IMR-90 (cell line): ENCODE measurements around the gene SERPINI2. TPM values are rescaled to one million over a fixed set of nuclear protein-coding genes. Genes with fewer than 3 reads are reported as not detected.

Experiments
- ATAC-seq: fragments of 200-7000 bp; cut with Tn5 transposase; 2 replicates; pipeline ENCODE4 v1.9.1; 2020; ENCODE audit warnings: low read depth, mild to moderate bottlenecking, moderate library complexity
- BruUV-seq: library from RNA; stranded (reverse); fragments of 400-500 nt; replicated peaks from 2 replicates; lab custom pipeline; 2021; lab: Mats Ljungman, UMichigan
- CTCF ChIA-PET: fragments of 300-600 bp; formaldehyde crosslinking; extraction: SDS; loops from one replicate; lab custom pipeline; 2021; ENCODE audit warnings: antibody characterized with exemption; lab: Yijun Ruan, JAX
- POLR2A ChIA-PET: fragments of 300-600 bp; sonication (Branson Sonifier 250); formaldehyde crosslinking; loops from one replicate; lab custom pipeline; 2022; ENCODE audit warnings: antibody characterized with exemption; ENCODE audit not compliant: unreplicated experiment; lab: Charles Lee
- DNase-seq: peaks from one replicate; pipeline ENCODE4 v3.0.0; 2013
- H2AFZ ChIP-seq: replicated peaks from 2 replicates; pipeline ENCODE3; 2013; ENCODE audit warnings: low read length, mild to moderate bottlenecking; ENCODE audit not compliant: poor library complexity
- H2AK5ac ChIP-seq: 2 replicates; pipeline ENCODE4 v1.6.1; 2013; ENCODE audit warnings: low read depth, low read length, inconsistent platforms
- H2AK9ac ChIP-seq: replicated peaks from 2 replicates; pipeline ENCODE3; 2013; ENCODE audit warnings: mild to moderate bottlenecking, low read depth, low read length, moderate library complexity; ENCODE audit not compliant: poor library complexity
- H2BK120ac ChIP-seq: 2 replicates; pipeline ENCODE4 v1.6.1; 2013; ENCODE audit warnings: low read depth, low read length, inconsistent platforms
- H2BK15ac ChIP-seq: 3 replicates; pipeline ENCODE4 v1.6.1; 2013; ENCODE audit warnings: low read depth, low read length, inconsistent platforms
- H2BK20ac ChIP-seq: 2 replicates; pipeline ENCODE4 v1.6.1; 2013; ENCODE audit warnings: low read depth, mild to moderate bottlenecking, inconsistent platforms, low read length, moderate library complexity
- H2BK5ac ChIP-seq: 2 replicates; pipeline ENCODE4 v1.6.1; 2013; ENCODE audit warnings: mild to moderate bottlenecking, low read depth, low read length, inconsistent platforms; ENCODE audit not compliant: poor library complexity, severe bottlenecking
- H3K14ac ChIP-seq: replicated peaks from 2 replicates; pipeline ENCODE4 v1.6.1; 2013; ENCODE audit warnings: low read depth, low read length, inconsistent platforms
- H3K18ac ChIP-seq: 2 replicates; pipeline ENCODE4 v1.6.1; 2013; ENCODE audit warnings: low read depth, low read length, control low read depth
- H3K23ac ChIP-seq: 2 replicates; pipeline ENCODE4 v1.6.1; 2013; ENCODE audit warnings: low read depth, low read length, inconsistent platforms
- H3K27ac ChIP-seq: 2 replicates; pipeline ENCODE4 v1.5.1; 2013; ENCODE audit warnings: mild to moderate bottlenecking, control low read depth, low read length; ENCODE audit not compliant: insufficient read depth
- H3K27me3 ChIP-seq: 2 replicates; pipeline ENCODE4 v1.6.1; 2013; ENCODE audit warnings: low read length; ENCODE audit not compliant: control insufficient read depth, insufficient read depth
- H3K36me3 ChIP-seq: 2 replicates; pipeline ENCODE4 v1.6.1; 2013; ENCODE audit warnings: low read length, mixed read lengths; ENCODE audit not compliant: control insufficient read depth, insufficient read depth
- H3K4ac ChIP-seq: 2 replicates; pipeline ENCODE4 v1.6.1; 2013; ENCODE audit warnings: low read depth, low read length, inconsistent platforms
- H3K4me1 ChIP-seq: 2 replicates; pipeline ENCODE4 v1.6.1; 2013; ENCODE audit warnings: low read length, mixed read lengths; ENCODE audit not compliant: control insufficient read depth, insufficient read depth
- H3K4me2 ChIP-seq: 2 replicates; pipeline ENCODE4 v1.6.1; 2013; ENCODE audit warnings: low read depth, mild to moderate bottlenecking, control low read depth, low read length, moderate library complexity
- H3K4me3 ChIP-seq: 2 replicates; pipeline ENCODE4 v1.5.1; 2013; ENCODE audit warnings: low read depth, mild to moderate bottlenecking, control low read depth, low read length, moderate library complexity; ENCODE audit not compliant: insufficient read depth
- H3K56ac ChIP-seq: 2 replicates; pipeline ENCODE4 v1.6.1; 2013; ENCODE audit warnings: low read length, inconsistent platforms; ENCODE audit not compliant: insufficient read depth; ENCODE audit errors: extremely low read depth
- H3K79me1 ChIP-seq, 2 experiments: 2 replicates each; pipeline ENCODE4 v1.6.1; 2013; ENCODE audit warnings: low read length in 2 of 2, inconsistent platforms in 1 of 2, low read depth in 1 of 2
- H3K9ac ChIP-seq: 2 replicates; pipeline ENCODE4 v1.6.1; 2013; ENCODE audit warnings: low read depth, low read length, control low read depth
- H3K9me1 ChIP-seq: 2 replicates; pipeline ENCODE4 v1.6.1; 2013; ENCODE audit warnings: low read length, inconsistent platforms; ENCODE audit not compliant: insufficient read depth
- H3K9me3 ChIP-seq: 2 replicates; pipeline ENCODE4 v1.6.1; 2013; ENCODE audit warnings: low read length; ENCODE audit not compliant: control insufficient read depth, insufficient read depth
- H4K20me1 ChIP-seq: 2 replicates; pipeline ENCODE4 v1.6.1; 2013; ENCODE audit warnings: low read length, inconsistent platforms; ENCODE audit not compliant: insufficient read depth
- H4K5ac ChIP-seq: 2 replicates; pipeline ENCODE4 v1.6.1; 2013; ENCODE audit warnings: mild to moderate bottlenecking, low read depth, low read length, control low read depth
- H4K8ac ChIP-seq, 2 experiments: 2 replicates each; pipeline ENCODE4 v1.6.1; 2013; ENCODE audit warnings: low read depth in 2 of 2, low read length in 2 of 2, control low read depth in 1 of 2, inconsistent platforms in 1 of 2
- H4K91ac ChIP-seq: 2 replicates; pipeline ENCODE4 v1.6.1; 2013; ENCODE audit warnings: low read depth, low read length, inconsistent platforms; ENCODE audit not compliant: insufficient read depth
- CHD1 ChIP-seq: IDR thresholded peaks from 2 replicates; pipeline ENCODE4 v1.6.1; 2012; ENCODE audit warnings: low read depth, low read length, improper control_type of control experiment
- WGBS, 2 experiments: methylation state at CpG; one replicate each; pipeline versions ENCODE4 v1.1.5 to v1.1.7; 2013; ENCODE audit warnings: missing lambda C conversion rate in 2 of 2; ENCODE audit not compliant: insufficient read length in 1 of 2; ENCODE audit errors: extremely low coverage in 2 of 2; 5-methylcytosine and 5-hydroxymethylcytosine counted together
- dilution Hi-C: fragments of 300-500 bp; cut with HindIII; formaldehyde crosslinking; loops from one replicate; pipeline ENCODE4 v1.14.3; 2018; ENCODE audit warnings: low sequenced_read_pairs; ENCODE audit not compliant: unreplicated experiment
- in situ Hi-C: fragments of 300-500 bp; cut with MboI; formaldehyde crosslinking; loops from 3 replicates; pipeline ENCODE4 v1.14.3; 2019; ENCODE audit warnings: low sequenced_read_pairs, inconsistent platforms, mixed read lengths
- intact Hi-C: fragments of 100-400 bp; cut with micrococcal nuclease; formaldehyde crosslinking; loops from 2 replicates; pipeline ENCODE4 v1.10.0; 2022
- polyA plus RNA-seq, 3 experiments: library from polyadenylated mRNA; depleted of rRNA; stranded (reverse); fragments of >200 nt; gene quantifications; 2 replicates each; pipeline ENCODE4 v1.2.3, GENCODE V29; 2012; ENCODE audit warnings: low replicate concordance in 1 of 3
- total RNA-seq: library from RNA; depleted of rRNA; stranded (reverse); fragments of >200 nt; gene quantifications from 2 replicates; pipeline ENCODE4 v1.2.3, GENCODE V29; 2012

Gene SERPINI2
- total and polyA plus RNA-seq, 2 of the 4 experiments (the other 2 are of a cell fraction): not detected

GRCh38 chr3:167507954-167508353 is 34.1 kb upstream of the SERPINI2 start:
- Histone ChIP-seq H2BK20ac (no peak overlapping the region), H3K79me1 (no peaks in the 10 kb centered on the region), H3K9ac (no peak overlapping the region), H4K8ac (no peak overlapping the region), H3K23ac (no peak overlapping the region), H2AK9ac (no peak overlapping the region), H3K4ac (no peak overlapping the region), H3K18ac (no peak overlapping the region), H2BK5ac (no peak overlapping the region), H3K56ac (no peak overlapping the region), H3K27me3 (no peaks in the 10 kb centered on the region), H2AFZ (no peak overlapping the region), H3K4me3 (no peak overlapping the region), H3K27ac (no peak overlapping the region), H4K20me1 (no peaks in the 10 kb centered on the region), H3K4me2 (no peak overlapping the region), H3K36me3 (no peaks in the 10 kb centered on the region), H3K14ac (no peak overlapping the region), H3K9me3 (peaks cover 12% of the 10 kb centered on the region), H3K4me1 (no peaks in the 10 kb centered on the region), H4K5ac (no peak overlapping the region), H4K91ac (no peak overlapping the region), H2BK120ac (no peak overlapping the region), H3K9me1 (no peaks in the 10 kb centered on the region), H2AK5ac (no peak overlapping the region), H2BK15ac (no peak overlapping the region)
- ATAC-seq (no peak), DNase-seq (no peak)
- in situ Hi-C loops (no loop called here), dilution Hi-C loops (no loop called here), intact Hi-C loops (no loop called here)
- no CpG with 5 or more reads among the region's 1 CpG for WGBS, 2 experiments
- ChIA-PET POLR2A (no interaction called here), CTCF (no interaction called here)
- no TSS peak for BruUV-seq
- no peak for TF ChIP-seq CHD1
